GM18909 (cell line): ENCODE measurements around the gene COG7.
"Not testable (repeated sequence)": the region's sequence is repeated elsewhere in the genome, so short reads cannot be mapped to it uniquely, and the experiment has no call there.

Source experiments
- ATAC-seq: cut with Tn5 transposase; IDR thresholded peaks from one replicate; pipeline ENCODE4 v1.9.1; 2021; ENCODE audit warnings: mild to moderate bottlenecking; ENCODE audit not compliant: unreplicated experiment, poor library complexity

The COG7 gene

GRCh38 chr16:23416816-23417215 lies 36.2 kb downstream of the COG7 start:
- no peak for ATAC-seq

DNA sequence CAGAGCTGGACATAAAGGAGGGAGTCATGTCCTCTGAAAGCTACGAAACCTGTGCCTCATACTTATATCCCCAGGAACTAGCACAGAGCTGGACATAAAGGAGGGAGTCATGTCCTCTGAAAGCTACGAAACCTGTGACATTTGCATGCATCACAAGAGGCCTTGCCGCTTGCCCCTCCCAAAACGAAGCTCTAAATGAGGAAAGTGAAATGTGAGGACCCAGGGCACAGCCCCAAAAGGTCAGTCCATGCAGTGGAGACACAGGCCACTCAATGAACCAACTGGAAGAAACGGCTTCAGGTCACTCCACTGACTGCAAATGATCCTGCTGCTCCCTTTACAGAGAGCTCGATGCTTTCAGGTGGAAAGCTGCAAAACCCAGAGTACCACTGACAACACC lies 38.3 kb downstream of the COG7 start:
- ATAC-seq = no peak

DNA sequence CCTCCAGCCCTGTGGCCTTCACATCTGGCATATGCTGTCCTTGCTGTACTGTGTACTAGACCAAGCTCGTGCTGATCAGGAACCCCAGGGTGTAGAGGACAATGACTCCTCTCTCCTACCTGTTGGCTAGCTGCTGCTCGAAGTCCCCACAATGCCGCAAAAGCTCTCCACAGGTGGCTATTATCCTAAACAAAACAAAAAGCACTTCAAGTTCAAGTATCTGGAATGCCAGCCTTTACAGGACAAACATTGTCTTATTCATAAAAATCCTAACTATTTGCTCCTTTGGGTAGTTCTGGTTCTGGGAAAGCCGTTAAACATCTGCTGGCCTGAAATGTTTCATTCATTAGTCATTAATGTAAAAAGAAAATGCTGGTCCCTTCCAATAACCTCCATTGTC lies 42.8 kb downstream of the COG7 start:
- ATAC-seq = no peak

GRCh38 chr16:23409522-23409921 lies 43.5 kb downstream of the COG7 start:
- no peak for ATAC-seq

GRCh38 chr16:23408823-23409298 lies 44.1 kb downstream of the COG7 start:
- ATAC-seq = no peak

GRCh38 chr16:23408242-23408822 lies 44.7 kb downstream of the COG7 start:
- no peak for ATAC-seq

DNA sequence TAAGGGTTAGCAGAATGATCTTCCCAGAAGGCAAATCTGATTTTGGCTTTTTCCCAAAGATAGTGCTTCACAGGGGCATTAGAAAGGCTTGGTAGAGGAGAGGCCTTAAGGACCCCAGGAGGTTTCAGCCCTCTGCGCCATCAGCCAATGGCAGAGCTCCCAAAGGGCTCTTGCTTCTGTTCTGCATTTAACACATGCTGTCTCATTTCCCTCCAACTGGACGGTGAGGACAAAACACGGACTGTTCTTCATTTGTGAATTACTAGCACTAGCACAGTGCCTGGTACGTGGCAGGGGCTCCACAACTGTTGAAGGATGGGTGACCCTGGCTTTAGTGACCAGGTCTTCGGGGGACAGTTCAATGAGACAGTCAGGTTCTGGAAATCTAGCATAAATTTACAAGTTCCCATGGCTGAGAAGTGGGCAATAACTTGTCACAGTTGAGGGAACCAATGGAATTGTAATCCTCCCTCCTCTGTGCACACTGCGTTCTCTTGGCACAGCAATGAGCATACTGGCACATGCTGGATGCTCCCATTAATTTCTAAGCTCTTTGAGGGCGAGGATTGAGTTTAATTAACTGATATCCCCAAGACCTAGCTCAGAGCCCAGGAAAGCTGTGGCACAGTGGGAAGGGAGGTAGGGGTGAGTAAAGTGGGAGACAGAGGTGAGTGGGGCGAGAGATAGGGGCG lies 45.4 kb downstream of the COG7 start:
- no peak for ATAC-seq

DNA sequence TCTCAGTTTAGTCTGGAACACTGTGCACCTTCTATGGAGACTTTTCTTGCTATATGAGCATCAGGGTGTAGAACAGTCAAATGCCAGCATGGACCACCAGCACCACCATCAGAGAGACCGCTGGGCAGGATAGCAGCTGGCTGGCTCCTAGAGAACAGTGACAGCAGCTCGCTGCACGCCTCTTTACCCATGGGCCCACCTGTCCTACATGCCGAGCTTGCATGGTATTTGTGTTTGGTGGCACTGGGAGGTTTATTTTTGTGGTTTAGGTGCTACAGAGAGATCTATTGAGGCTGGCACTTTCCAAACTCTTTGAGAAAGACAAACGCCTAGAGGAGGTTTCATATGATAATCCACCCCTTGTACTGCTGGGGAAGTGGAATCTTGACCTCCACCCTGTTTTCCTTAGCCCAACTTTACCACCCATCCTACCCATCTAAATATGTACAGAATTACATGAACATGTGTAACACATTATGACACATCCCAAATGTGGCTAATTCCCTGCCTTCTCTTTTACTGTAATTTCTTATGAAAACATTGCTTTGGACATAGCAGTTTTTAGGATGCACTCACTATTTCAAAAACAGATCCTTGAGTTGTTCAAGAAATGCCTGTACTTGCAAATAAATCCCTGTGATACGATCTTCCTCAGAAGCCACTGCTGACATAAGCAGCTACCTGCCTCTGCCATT lies 46.3 kb downstream of the COG7 start:
- no peak for ATAC-seq

DNA sequence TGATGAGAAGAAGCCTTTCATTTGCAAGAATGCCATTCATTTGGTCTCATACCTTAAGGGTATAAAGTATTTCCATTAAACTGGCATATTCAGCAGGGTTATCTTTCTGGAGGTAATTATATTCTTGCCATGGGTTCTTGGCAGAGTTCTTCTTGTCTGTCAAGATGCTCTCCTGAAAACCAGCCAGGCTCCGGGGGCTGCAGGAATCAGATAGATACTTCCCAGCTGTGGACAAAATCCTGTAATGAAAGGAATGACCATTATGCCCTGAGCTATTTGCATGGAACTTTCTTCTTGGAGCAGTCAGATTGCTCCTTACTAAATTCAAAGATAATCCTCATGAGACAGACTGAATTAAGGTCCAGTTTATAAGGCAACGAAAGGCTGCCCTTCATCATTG lies 47.0 kb downstream of the COG7 start:
- ATAC-seq = no peak

DNA sequence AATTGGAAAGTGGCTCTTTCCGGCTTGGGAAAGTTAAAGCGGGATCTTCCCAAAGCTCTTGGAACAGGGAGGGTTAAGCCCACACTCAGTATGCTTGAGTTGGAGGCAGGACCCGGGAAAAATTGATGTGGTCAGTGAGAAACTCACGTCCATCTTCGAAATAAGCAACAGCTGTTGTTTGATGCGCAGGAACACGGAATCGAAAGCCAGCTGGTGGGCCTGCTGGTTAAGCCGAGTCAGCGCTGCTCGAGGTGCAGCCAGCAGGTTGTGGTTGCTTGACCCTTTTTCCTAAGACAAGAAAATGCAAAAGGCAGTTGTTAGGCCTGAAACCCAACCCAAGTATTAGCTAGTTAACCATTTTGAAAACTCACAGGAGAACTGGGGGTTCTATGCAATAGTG lies 49.4 kb downstream of the COG7 start:
- no peak for ATAC-seq

- no peak for ATAC-seq
Measured at GRCh38 chr16:23402100-23402499, 50.9 kb downstream of the COG7 start.

DNA sequence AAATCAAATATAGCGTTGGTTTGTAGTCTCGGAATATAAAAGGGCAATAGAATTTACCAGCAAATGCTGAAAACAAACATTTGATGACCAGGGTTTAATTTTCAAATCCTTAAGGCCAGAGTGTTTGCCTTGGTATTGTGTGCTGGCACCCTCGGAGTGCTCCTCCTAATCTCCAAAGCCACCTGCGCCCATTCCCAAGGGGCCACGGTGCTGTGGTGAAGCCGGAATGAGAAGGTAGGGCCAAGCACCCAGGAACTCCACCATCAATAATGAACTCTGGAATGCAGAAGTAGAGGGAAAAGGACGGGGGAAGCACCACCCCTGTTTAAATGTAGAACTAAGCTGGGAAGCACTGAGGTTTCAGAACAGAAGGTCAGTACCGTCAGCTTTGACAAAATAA lies 51.9 kb downstream of the COG7 start:
- no peak for ATAC-seq

DNA sequence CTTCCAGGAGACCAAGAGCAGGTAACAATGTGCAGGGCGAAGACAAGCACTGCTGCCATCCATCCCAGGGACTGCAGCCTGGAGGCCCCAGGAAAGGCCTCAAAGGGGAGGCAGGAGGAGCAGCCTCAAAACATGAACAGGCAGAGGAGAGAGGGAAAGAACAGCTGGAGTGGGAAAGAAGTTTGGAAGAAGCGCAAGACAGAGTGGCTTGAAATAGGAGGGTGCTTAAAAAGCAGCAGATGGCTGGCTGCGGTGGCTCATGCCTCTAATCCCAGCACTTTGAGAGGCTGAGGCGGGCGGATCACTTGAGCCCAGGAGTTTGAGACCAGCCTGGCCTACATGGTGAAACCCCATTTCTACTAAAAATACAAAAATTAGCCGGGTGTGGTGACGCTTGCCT lies 52.5 kb downstream of the COG7 start:
- ATAC-seq = not testable (repeated sequence)

DNA sequence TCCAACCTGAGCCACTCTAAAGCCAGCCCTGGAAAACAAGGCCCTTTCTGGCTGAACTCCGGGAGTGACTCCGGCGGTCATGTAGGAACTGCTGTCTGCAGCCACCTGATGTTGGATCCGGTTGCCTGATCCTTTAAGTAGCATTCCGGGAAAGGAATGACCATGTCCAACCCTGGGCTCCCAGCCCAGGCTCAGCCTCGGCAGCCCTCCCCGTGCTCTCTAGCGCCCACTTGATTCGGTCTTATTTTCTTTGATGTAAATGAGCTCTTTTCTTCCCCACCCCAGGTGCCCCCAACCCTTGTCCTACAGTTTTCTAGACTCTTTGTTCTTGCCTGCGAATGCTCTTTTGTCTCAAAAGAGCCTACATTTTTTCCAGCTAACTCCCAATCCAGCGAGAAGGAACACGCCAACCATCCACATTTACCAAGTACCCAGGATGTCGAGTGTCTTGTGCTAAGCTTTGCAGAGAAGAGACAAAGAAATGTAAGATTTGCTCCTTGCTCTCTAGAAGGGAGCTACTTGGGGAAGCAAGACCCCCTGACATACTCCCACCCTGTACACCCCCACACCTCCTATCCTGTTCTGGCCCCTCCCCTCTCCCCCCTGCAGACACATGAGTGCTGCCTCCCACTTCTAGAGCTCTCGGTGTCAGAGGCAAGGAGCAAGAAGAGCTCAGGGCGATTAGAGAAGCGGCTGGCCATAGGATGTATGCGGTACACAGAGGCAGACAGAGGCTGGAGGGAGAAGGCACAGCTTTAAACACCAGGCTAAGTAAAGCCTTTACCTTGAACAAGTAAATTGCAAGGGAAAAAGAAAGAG lies 53.8 kb downstream of the COG7 start:
- no peak for ATAC-seq

DNA sequence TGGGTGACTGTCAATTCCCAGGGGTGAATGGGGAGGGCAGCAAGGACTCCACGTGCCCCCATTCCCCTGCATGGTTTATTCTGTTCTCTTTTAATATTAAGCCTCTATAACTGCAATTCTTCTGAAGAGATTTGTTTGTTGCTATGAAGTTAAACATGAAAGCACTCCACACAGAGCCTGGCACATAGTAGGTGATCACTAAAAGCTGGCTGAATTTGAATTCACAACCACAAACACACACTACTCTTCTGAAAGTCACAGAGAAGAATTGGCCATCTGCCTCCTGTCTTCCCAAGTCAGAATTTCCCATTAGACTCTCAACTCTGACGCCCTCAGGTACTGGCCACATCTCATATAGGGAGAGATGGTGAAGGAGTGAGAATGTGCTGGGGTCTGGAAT lies 55.5 kb downstream of the COG7 start:
- no peak for ATAC-seq

GRCh38 chr16:23395732-23396131 lies 57.3 kb downstream of the COG7 start:
- no peak for ATAC-seq

- ATAC-seq = no peak
Measured at GRCh38 chr16:23394141-23394831, 58.7 kb downstream of the COG7 start.

- ATAC-seq = no peak
Measured at GRCh38 chr16:23392223-23392600, 60.8 kb downstream of the COG7 start.

- ATAC-seq = no peak
Measured at GRCh38 chr16:23391381-23392222, 61.4 kb downstream of the COG7 start.
